ENCODE measurements around the gene DNER.

- TF ChIP-seq RAD21 (conservative IDR thresholded peaks at IDR 0.05 in 1 of 2, IDR thresholded peaks at IDR 0.05 in 1 of 2) (no peak), CTCF (IDR thresholded peaks at IDR 0.05) (no peak), USF2 (IDR thresholded peaks at IDR 0.05) (no peak), JUN (IDR thresholded peaks at IDR 0.05) (no peak), SREBF2 (IDR thresholded peaks at IDR 0.05) (no peak), RNF2 (IDR thresholded peaks at IDR 0.05; ENCODE audit: borderline replicate concordance, low read depth) (no peak), BCL3 (IDR thresholded peaks at IDR 0.05) (no peak), RFX5 (IDR thresholded peaks at IDR 0.05) (no peak)
Measured at GRCh38 chr2:229443141-229443540, 271.2 kb downstream of the DNER start.
